H9 (cell line): ENCODE results near the gene NDC80. TPM values are rescaled to one million over a fixed set of nuclear protein-coding genes. Genes with fewer than 3 reads are reported as not detected.
"Not testable (repeated sequence)": the region's sequence is repeated elsewhere in the genome, so short reads cannot be mapped to it uniquely, and the experiment has no call there.

Experiments
- DNase-seq: peaks from one replicate; pipeline ENCODE4 v3.0.0-alpha.2; 2017
- H2AFZ ChIP-seq: one replicate; pipeline ENCODE4 v1.6.1; 2013; ENCODE audit warnings: mild to moderate bottlenecking, low read length, control low read depth, moderate library complexity
- H2AK5ac ChIP-seq: 2 replicates; pipeline ENCODE4 v1.6.1; 2013; ENCODE audit warnings: low read length, control low read depth, mixed read lengths; ENCODE audit not compliant: insufficient read length
- H2BK120ac ChIP-seq: one replicate; pipeline ENCODE4 v1.6.1; 2013; ENCODE audit warnings: low read depth, mild to moderate bottlenecking, low read length, control low read depth, inconsistent platforms; ENCODE audit not compliant: poor library complexity, severe bottlenecking
- H2BK12ac ChIP-seq: 2 replicates; pipeline ENCODE4 v1.6.1; 2013; ENCODE audit warnings: low read length, control low read depth, mixed read lengths, low read depth; ENCODE audit not compliant: insufficient read length
- H2BK15ac ChIP-seq: 2 replicates; pipeline ENCODE4 v1.6.1; 2013; ENCODE audit warnings: low read depth, low read length, control low read depth
- H2BK20ac ChIP-seq: one replicate; pipeline ENCODE4 v1.6.1; 2013; ENCODE audit warnings: low read depth, mild to moderate bottlenecking, low read length, control low read depth, inconsistent platforms; ENCODE audit not compliant: poor library complexity, severe bottlenecking
- H2BK5ac ChIP-seq: 2 replicates; pipeline ENCODE4 v1.6.1; 2013; ENCODE audit warnings: low read length, control low read depth, mixed read lengths; ENCODE audit not compliant: insufficient read length
- H3K14ac ChIP-seq: 2 replicates; pipeline ENCODE4 v1.6.1; 2013; ENCODE audit warnings: low read length, control low read depth; ENCODE audit not compliant: insufficient read depth
- H3K18ac ChIP-seq: 2 replicates; pipeline ENCODE4 v1.6.1; 2013; ENCODE audit warnings: low read depth, mild to moderate bottlenecking, mixed read lengths, low read length, control low read depth; ENCODE audit not compliant: insufficient read length
- H3K23ac ChIP-seq: 2 replicates; pipeline ENCODE4 v1.6.1; 2013; ENCODE audit warnings: low read length, control low read depth, mixed read lengths, low read depth; ENCODE audit not compliant: insufficient read length
- H3K23me2 ChIP-seq: 2 replicates; pipeline ENCODE4 v1.6.1; 2013; ENCODE audit warnings: low read depth, mild to moderate bottlenecking, mixed read lengths, low read length, control low read depth; ENCODE audit not compliant: insufficient read length, poor library complexity, severe bottlenecking
- H3K27ac ChIP-seq: 2 replicates; pipeline ENCODE4 v1.5.1; 2013; ENCODE audit warnings: low read length, control low read depth, mixed read lengths, low read depth; ENCODE audit not compliant: insufficient read length
- H3K27me3 ChIP-seq: 2 replicates; pipeline ENCODE4 v1.6.1; 2013; ENCODE audit warnings: low read length, control low read depth, inconsistent platforms; ENCODE audit not compliant: insufficient read depth
- H3K4ac ChIP-seq: 2 replicates; pipeline ENCODE4 v1.6.1; 2013; ENCODE audit warnings: low read depth, mild to moderate bottlenecking, control low read depth, inconsistent platforms, low read length, moderate library complexity
- H3K4me1 ChIP-seq: 2 replicates; pipeline ENCODE4 v1.6.1; 2013; ENCODE audit warnings: low read length, control low read depth, inconsistent platforms; ENCODE audit not compliant: insufficient read depth
- H3K4me2 ChIP-seq: 2 replicates; pipeline ENCODE4 v1.6.1; 2013; ENCODE audit warnings: low read length, control low read depth, mixed read lengths; ENCODE audit not compliant: insufficient read length, insufficient read depth
- H3K56ac ChIP-seq: 2 replicates; pipeline ENCODE4 v1.6.1; 2013; ENCODE audit warnings: low read depth, mild to moderate bottlenecking, mixed read lengths, low read length, control low read depth; ENCODE audit not compliant: insufficient read length
- H3K79me1 ChIP-seq: 2 replicates; pipeline ENCODE4 v1.6.1; 2013; ENCODE audit warnings: low read depth, mild to moderate bottlenecking, moderate library complexity, low read length, control low read depth, inconsistent platforms; ENCODE audit not compliant: insufficient read depth, poor library complexity, severe bottlenecking
- H3K79me2 ChIP-seq: 2 replicates; pipeline ENCODE4 v1.6.1; 2013; ENCODE audit warnings: low read length, control low read depth, inconsistent platforms; ENCODE audit not compliant: insufficient read depth
- H3K9ac ChIP-seq: 2 replicates; pipeline ENCODE4 v1.6.1; 2013; ENCODE audit warnings: low read length, control low read depth, mixed read lengths; ENCODE audit not compliant: insufficient read length; ENCODE audit errors: extremely low read depth
- H3K9me3 ChIP-seq: one replicate; pipeline ENCODE4 v1.6.1; 2013; ENCODE audit warnings: low read depth, low read length, inconsistent platforms; ENCODE audit not compliant: control insufficient read depth
- H3T11ph ChIP-seq: one replicate; pipeline ENCODE4 v1.6.1; 2013; ENCODE audit warnings: mild to moderate bottlenecking, low read length, control low read depth, inconsistent platforms
- H4K20me1 ChIP-seq: one replicate; pipeline ENCODE4 v1.6.1; 2013; ENCODE audit not compliant: control insufficient read depth, insufficient read length, insufficient read depth
- H4K5ac ChIP-seq: 2 replicates; pipeline ENCODE4 v1.6.1; 2013; ENCODE audit warnings: low read depth, mild to moderate bottlenecking, mixed read lengths, low read length, control low read depth; ENCODE audit not compliant: insufficient read length
- H4K8ac ChIP-seq: replicated peaks from 2 replicates; pipeline ENCODE4 v1.6.1; 2013; ENCODE audit warnings: low read length, control low read depth, mixed read lengths, low read depth; ENCODE audit not compliant: insufficient read length
- H4K91ac ChIP-seq: 2 replicates; pipeline ENCODE4 v1.6.1; 2013; ENCODE audit warnings: low read depth, mild to moderate bottlenecking, moderate library complexity, mixed read lengths, low read length, control low read depth; ENCODE audit not compliant: insufficient read length
- H3K27ac Mint-ChIP-seq, 3 experiments: 2 replicates in 2 of 3; 3 replicates in 1 of 3; pipeline ENCODE4 v1.8.0; 2020 to 2021; ENCODE audit warnings: mixed read lengths in 3 of 3, mild to moderate bottlenecking in 1 of 3, moderate library complexity in 1 of 3
- H3K27me3 Mint-ChIP-seq: 2 replicates; pipeline ENCODE4 v1.8.0; 2021; ENCODE audit warnings: low read depth, mild to moderate bottlenecking, moderate library complexity, mixed read lengths
- H3K36me3 Mint-ChIP-seq, 3 experiments: 2 replicates in 2 of 3; 3 replicates in 1 of 3; pipeline ENCODE4 v1.8.0; 2020 to 2021; ENCODE audit warnings: low read depth in 3 of 3, mixed read lengths in 3 of 3; ENCODE audit not compliant: insufficient read depth in 1 of 3
- H3K4me1 Mint-ChIP-seq, 2 experiments: 2 replicates each; pipeline ENCODE4 v1.8.0; 2020; ENCODE audit warnings: mixed read lengths in 2 of 2
- H3K4me3 Mint-ChIP-seq, 2 experiments: 2 replicates in 1 of 2; 3 replicates in 1 of 2; pipeline ENCODE4 v1.8.0; 2020 to 2021; ENCODE audit warnings: mild to moderate bottlenecking in 2 of 2, mixed read lengths in 2 of 2, moderate library complexity in 1 of 2
- H3K9me3 Mint-ChIP-seq, 2 experiments: 2 replicates in 1 of 2; 3 replicates in 1 of 2; pipeline ENCODE4 v1.8.0; 2020; ENCODE audit warnings: mild to moderate bottlenecking in 2 of 2, mixed read lengths in 2 of 2, moderate library complexity in 1 of 2
- CTCF ChIP-seq: fragments of 200-600 bp; sonication (generic); conservative IDR thresholded peaks from 3 replicates; pipeline ENCODE4 v1.8.0; 2021; ENCODE audit warnings: antibody characterized with exemption, mild to moderate bottlenecking
- WGBS: extraction: QIAGEN DNeasy Blood & Tissue Kit; methylation state at CpG from one replicate; pipeline ENCODE4 v1.1.7; 2013; ENCODE audit warnings: missing lambda C conversion rate, low lambda C conversion rate, mixed read lengths; ENCODE audit not compliant: insufficient read length; ENCODE audit errors: extremely low coverage; 5-methylcytosine and 5-hydroxymethylcytosine counted together
- total RNA-seq: library from RNA; stranded (reverse); gene quantifications from 2 replicates; pipeline ENCODE4 v1.2.1, GENCODE V29; 2021

NDC80 gene
- total RNA-seq, 1 experiment from 2014 or later: 39.5 TPM

GRCh38 chr18:2522112-2522511, 49.2 kb upstream of the NDC80 start:
- H3K14ac ChIP-seq: no peak overlapping the region
- H2BK5ac ChIP-seq: no peak overlapping the region
- peaks cover 4% of the 10 kb centered on the region in 2 experiments; a peak in 3 of 4 replicates for H3K4me1 Mint-ChIP-seq
- H3K27ac Mint-ChIP-seq: peak overlapping the region in 1 of 3 experiments; percentile 90; a peak in 1 of 7 replicates
- H3K9me3 ChIP-seq: no peaks in the 10 kb centered on the region
- H3K27me3 Mint-ChIP-seq: no peaks in the 10 kb centered on the region
- no peak overlapping the region for H2BK20ac ChIP-seq
- H4K20me1 ChIP-seq: no peaks in the 10 kb centered on the region
- no peak overlapping the region for H3K23ac ChIP-seq
- H3K56ac ChIP-seq: no peak overlapping the region
- no peak for TF ChIP-seq CTCF
- no peak overlapping the region for H2BK15ac ChIP-seq
- no peak overlapping the region for H4K8ac ChIP-seq
- H3K36me3 Mint-ChIP-seq: no peaks in the 10 kb centered on the region
- no peaks in the 10 kb centered on the region for H3K23me2 ChIP-seq
- H3K79me1 ChIP-seq: no peaks in the 10 kb centered on the region
- no peaks in the 10 kb centered on the region for H3K4me1 ChIP-seq
- no peak overlapping the region for H2AFZ ChIP-seq
- no peak overlapping the region for H3K4ac ChIP-seq
- no peak overlapping the region for H4K5ac ChIP-seq
- no peaks in the 10 kb centered on the region for H3K79me2 ChIP-seq
- no peak overlapping the region for H2BK120ac ChIP-seq
- no peak overlapping the region for H2AK5ac ChIP-seq
- H3K9me3 Mint-ChIP-seq: no peaks in the 10 kb centered on the region
- H3K9ac ChIP-seq: no peak overlapping the region
- H4K91ac ChIP-seq: no peak overlapping the region
- WGBS: no CpG with 5 or more reads among the region's 4 CpGs
- no peak overlapping the region for H3K18ac ChIP-seq
- no peaks in the 10 kb centered on the region for H3K27me3 ChIP-seq
- H3T11ph ChIP-seq: no peak overlapping the region
- no peak for DNase-seq
- no peak overlapping the region for H3K27ac ChIP-seq
- H3K4me3 Mint-ChIP-seq: no peak overlapping the region
- H3K4me2 ChIP-seq: no peak overlapping the region
- H2BK12ac ChIP-seq: no peak overlapping the region

GRCh38 chr18:2524794-2525198, 46.6 kb upstream of the NDC80 start:
- no CpG with 5 or more reads among the region's 2 CpGs for WGBS
- H2AK5ac ChIP-seq, H3K23me2 ChIP-seq, H2BK5ac ChIP-seq, H3K56ac ChIP-seq, H3K9ac ChIP-seq, H3K14ac ChIP-seq, H3K27me3 Mint-ChIP-seq, H2BK15ac ChIP-seq, H3K9me3 ChIP-seq, H3T11ph ChIP-seq, H3K27ac Mint-ChIP-seq, H3K4me3 Mint-ChIP-seq, H4K91ac ChIP-seq, H2BK20ac ChIP-seq, H4K8ac ChIP-seq, H3K27me3 ChIP-seq, H2BK12ac ChIP-seq, H2AFZ ChIP-seq, H4K20me1 ChIP-seq, H3K4me1 Mint-ChIP-seq, H3K23ac ChIP-seq, H3K36me3 Mint-ChIP-seq, H3K4me2 ChIP-seq, H3K4me1 ChIP-seq, DNase-seq, H4K5ac ChIP-seq, H3K27ac ChIP-seq, H2BK120ac ChIP-seq, H3K79me2 ChIP-seq, H3K79me1 ChIP-seq, H3K4ac ChIP-seq, H3K9me3 Mint-ChIP-seq, H3K18ac ChIP-seq: not testable (repeated sequence)
